Measurements from ENCODE around the gene RBM6.
A peak's percentile ranks its signal among the peaks of the same experiment; 100 is the strongest.
"Not testable (repeated sequence)": the region's sequence is repeated elsewhere in the genome, so short reads cannot be mapped to it uniquely, and the experiment has no call there.

Gene RBM6

DNA sequence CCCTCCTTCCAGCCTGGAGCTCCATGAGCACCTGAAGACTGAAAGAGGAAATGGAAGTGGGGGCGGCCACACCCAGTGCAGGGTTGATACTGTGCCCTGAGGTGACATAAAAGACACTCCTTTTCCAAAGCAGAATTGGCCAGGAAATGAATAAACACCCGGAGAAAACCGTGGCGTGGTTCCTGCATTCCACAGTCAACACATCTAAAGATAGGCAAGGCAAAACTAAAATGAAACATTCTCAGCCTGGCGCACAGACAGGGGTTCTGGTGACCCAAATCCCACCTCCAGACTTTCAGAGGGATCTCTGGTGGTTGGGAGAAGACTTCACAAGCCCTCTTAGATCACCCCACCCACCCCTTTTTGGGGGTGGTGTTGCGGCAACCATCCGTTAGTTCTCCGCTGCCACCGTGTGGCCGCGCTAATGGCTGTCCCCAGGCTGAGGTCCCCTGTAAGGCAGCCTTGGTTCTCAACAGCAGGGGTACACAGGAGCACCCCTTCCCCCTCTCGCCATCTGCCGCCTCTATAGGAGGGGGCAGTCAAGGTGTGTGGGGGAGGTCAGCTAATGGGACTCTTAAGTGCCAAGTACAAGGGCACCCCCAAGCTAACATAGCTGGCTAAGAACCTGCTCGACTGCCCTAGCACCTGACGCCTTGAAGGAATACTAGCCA is 33.7 kb upstream of the RBM6 start:
- Mint-ChIP-seq H3K36me3 (peaks cover 6% of the 10 kb centered on the region), H3K27ac (peak overlapping the region; percentile 92), H3K4me1 (peaks cover 44% of the 10 kb centered on the region), H3K27me3 (no peaks in the 10 kb centered on the region), H3K9me3 (no peaks in the 10 kb centered on the region), H3K4me3 (peak overlapping the region; percentile 14)
- CTCF ChIA-PET = interaction anchor here (0.8 to 2.3 kb wide), 12 partner anchors 10 to 366 kb away, joined by 3 to 9 read pairs (median 4); partner anchors contain the start of genes AMIGO3, INKA1 and IP6K1
- DNase-seq = peak; percentile 72

DNA sequence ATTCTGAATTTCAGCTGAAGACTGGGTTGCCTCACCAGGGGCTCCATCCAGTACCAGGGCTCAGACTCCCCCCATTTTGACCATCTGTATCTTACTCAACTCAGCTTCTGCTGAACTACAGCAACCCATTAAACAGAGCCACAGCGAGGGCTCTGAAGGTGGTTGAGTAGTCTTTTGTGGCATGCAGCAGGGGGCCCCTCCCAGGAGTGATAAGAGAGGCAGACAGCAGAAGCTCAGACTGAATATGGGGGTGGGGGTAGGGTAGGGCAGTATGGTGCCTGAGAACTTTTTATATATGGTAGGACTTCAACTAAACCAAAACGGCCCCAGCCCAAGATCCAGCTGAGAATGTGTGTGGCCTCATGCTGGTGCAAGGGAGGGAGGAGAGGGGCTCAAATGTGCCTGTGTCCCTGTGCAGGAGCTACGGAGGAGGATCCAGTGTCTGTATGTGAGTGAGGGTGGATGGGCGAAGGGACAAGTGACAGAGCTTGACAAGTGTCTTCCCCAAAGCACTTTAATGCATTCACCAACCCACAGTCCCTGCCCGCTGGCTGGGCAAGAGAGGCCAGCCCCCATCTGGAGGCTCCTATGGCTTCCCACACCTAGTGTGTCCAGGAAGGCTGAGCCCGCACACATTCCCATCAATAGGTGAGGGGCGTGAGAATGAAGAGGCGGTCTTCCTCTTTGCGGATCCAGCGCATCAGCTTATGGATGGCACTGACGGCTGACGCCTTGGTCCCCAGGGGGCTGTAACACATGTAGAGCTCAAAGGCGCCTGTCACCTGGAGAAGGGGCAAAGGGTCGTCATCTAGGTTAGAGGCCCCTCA is 31.4 kb upstream of the RBM6 start:
- H3K27ac Mint-ChIP-seq = no peak overlapping the region
- H3K4me1 Mint-ChIP-seq = peaks cover 35% of the 10 kb centered on the region
- H3K27me3 Mint-ChIP-seq = no peaks in the 10 kb centered on the region
- no peak overlapping the region for H3K4me3 Mint-ChIP-seq
- peaks cover 9% of the 10 kb centered on the region for H3K36me3 Mint-ChIP-seq
- H3K9me3 Mint-ChIP-seq = no peaks in the 10 kb centered on the region
- DNase-seq = no peak
- CTCF ChIA-PET = interaction anchor here (0.9 to 1.6 kb wide), 4 partner anchors 8 to 105 kb away, joined by 3 to 8 read pairs (median 4); no protein-coding TSS in a partner anchor

DNA sequence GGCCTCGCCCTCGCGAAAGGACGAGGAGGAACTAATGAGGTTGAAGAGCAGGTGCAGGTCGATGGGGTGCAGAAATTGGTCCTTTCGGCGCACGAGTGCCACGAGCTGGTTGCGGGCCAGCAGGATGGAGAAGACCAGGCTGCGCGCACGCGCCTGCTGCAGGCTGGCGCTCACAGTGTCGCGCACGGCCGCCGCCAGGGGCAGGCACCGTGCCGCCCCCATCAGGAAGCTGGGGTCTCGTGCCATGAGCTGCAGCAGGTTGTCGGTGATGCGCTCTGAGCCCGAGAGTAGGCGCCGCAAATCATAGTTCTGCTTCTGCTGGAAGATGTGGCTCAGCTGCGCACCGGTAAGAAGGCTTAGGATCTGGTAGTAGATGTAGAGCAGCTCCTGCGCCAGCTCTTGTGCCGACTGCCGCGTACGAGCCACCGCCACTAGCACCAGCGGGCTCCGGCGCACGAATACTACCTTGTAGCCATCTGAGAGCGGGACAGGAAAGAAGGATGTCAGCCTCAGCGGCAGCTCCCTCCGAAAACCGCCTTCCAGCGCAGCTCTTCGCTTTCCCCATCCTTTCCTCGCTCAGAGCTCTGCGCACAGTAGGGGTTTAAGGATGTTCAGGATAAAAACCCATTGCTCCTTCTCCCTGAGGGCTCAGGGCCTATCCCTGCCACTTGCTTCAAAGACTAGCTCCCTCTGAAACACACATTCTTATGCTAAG is 29.4 kb upstream of the RBM6 start:
- Mint-ChIP-seq H3K27me3 (no peaks in the 10 kb centered on the region), H3K9me3 (no peaks in the 10 kb centered on the region), H3K27ac (no peak overlapping the region), H3K4me1 (peaks cover 17% of the 10 kb centered on the region), H3K36me3 (peaks cover 7% of the 10 kb centered on the region), H3K4me3 (no peak overlapping the region)
- CTCF ChIA-PET = interaction anchor here (0.9 to 1.0 kb wide), 2 partner anchors 70 to 109 kb away, joined by 3 read pairs; no protein-coding TSS in a partner anchor
- DNase-seq = no peak

DNA sequence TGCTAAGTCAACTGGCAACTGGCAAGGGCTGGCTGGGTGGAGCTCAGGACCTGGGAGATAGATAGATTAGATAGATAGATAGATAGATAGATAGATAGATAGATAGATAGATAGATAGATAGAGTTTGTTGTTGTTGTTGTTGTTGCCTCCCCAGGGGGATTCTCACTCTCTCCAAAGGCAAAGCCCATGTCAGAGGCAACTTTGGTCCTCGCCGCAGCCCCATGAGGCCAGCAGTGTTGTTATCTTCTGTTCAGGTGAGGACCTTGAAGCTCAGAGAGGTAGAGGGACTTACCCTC is 28.9 kb upstream of the RBM6 start:
- H3K36me3 Mint-ChIP-seq = peaks cover 7% of the 10 kb centered on the region
- CTCF ChIA-PET = interaction anchor here (1.0 kb wide), 1 partner anchor 110 kb away, joined by 3 read pairs; no protein-coding TSS in a partner anchor

DNA sequence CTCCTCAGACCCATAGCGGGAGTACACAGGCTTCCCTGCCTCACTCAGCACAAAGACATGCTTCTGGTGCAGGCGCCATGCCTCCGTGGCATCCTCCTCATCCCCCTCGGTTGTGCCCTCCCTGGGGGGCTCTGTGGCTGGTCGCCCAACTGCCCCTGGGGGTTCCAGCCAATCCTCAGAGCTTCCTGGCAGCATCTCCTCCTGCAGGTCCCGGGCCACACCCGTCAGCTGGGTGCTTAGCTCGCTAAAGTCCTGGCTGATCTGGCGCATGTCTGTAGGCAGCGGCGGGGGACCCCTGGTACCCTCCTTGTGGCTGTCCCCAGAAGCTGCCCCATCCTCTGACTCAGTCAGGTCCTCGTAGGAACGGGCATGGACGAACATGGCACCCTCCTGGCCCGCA is 28.3 kb upstream of the RBM6 start:
- no peak for DNase-seq
- CTCF ChIA-PET = interaction anchor here (1.0 kb wide), 1 partner anchor 110 kb away, joined by 3 read pairs; no protein-coding TSS in a partner anchor
- Mint-ChIP-seq H3K36me3 (peaks cover 8% of the 10 kb centered on the region), H3K4me1 (peaks cover 7% of the 10 kb centered on the region), H3K27ac (no peak overlapping the region), H3K9me3 (no peaks in the 10 kb centered on the region), H3K4me3 (no peak overlapping the region), H3K27me3 (no peaks in the 10 kb centered on the region)

More for the DNA sequence above, 28.9 kb upstream of the RBM6 start:
- H3K9me3 Mint-ChIP-seq = no peaks in the 10 kb centered on the region
- H3K27ac Mint-ChIP-seq = no peak overlapping the region
- H3K4me3 Mint-ChIP-seq = no peak overlapping the region
- H3K27me3 Mint-ChIP-seq = no peaks in the 10 kb centered on the region
- no peak for DNase-seq
- H3K4me1 Mint-ChIP-seq = peaks cover 12% of the 10 kb centered on the region

DNA sequence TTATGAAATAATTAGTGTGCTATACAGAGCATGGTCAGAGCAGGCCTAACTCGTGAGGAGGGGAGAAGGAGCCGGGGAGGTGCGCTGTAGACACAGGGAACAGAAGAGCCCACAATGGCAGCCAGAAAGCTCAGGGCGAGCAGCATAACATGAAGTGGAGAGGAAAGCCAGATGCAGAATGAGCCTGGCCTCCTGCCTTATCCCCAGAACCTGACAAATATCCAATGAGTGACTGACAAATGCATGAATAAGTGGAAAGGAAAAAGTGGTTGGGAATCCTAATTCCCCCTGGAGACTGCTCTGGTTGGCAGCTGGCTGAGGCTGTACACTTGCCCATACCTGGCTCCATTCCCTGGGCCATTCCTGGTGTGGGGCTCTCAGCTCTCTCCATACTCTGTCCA is 27.1 kb upstream of the RBM6 start:
- no peak for DNase-seq
- CTCF ChIA-PET = interaction anchor here (0.5 to 1.5 kb wide), 2 partner anchors 74 to 134 kb away, joined by 3 to 6 read pairs; no protein-coding TSS in a partner anchor
- no peak overlapping the region for H3K4me3 Mint-ChIP-seq
- no peak overlapping the region for H3K27ac Mint-ChIP-seq
- H3K27me3 Mint-ChIP-seq = no peaks in the 10 kb centered on the region
- no peaks in the 10 kb centered on the region for H3K9me3 Mint-ChIP-seq
- peaks cover 13% of the 10 kb centered on the region for H3K36me3 Mint-ChIP-seq
- H3K4me1 Mint-ChIP-seq = no peaks in the 10 kb centered on the region

DNA sequence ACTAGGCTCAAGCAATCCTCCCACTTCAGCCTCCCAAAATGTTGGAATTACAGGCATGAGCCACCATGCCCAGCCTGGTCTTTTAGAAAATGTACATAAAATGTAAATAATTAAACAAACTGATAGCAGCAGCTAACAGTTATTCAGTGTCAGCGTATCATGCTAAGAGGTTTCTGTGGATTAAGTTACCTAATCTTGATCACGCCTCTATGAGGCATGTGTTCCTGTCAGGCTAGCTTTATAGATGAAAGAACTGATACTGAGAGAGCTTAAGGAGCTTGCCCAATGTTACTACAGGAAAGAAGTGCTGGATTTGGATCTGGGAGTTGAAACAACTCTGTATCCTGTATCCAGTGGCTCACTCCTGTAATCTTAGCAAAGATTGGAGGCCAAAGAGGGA is 25.0 kb upstream of the RBM6 start:
- Mint-ChIP-seq H3K27me3 (no peaks in the 10 kb centered on the region), H3K9me3 (no peaks in the 10 kb centered on the region), H3K27ac (no peak overlapping the region), H3K36me3 (peaks cover 13% of the 10 kb centered on the region), H3K4me3 (no peak overlapping the region), H3K4me1 (peaks cover 5% of the 10 kb centered on the region)
- CTCF ChIA-PET = interaction anchor here (0.7 kb wide), 1 partner anchor 243 kb away, joined by 4 read pairs; no protein-coding TSS in a partner anchor
- no peak for DNase-seq

GRCh38 chr3:49916686-49917085 is 23.3 kb upstream of the RBM6 start:
- CTCF ChIA-PET = interaction anchor here (2.0 kb wide), 1 partner anchor 9 kb away, joined by 5 read pairs; no protein-coding TSS in a partner anchor
- Mint-ChIP-seq H3K9me3 (no peaks in the 10 kb centered on the region), H3K36me3 (peaks cover 12% of the 10 kb centered on the region), H3K27ac (no peak overlapping the region), H3K4me1 (peaks cover 5% of the 10 kb centered on the region), H3K4me3 (no peak overlapping the region), H3K27me3 (no peaks in the 10 kb centered on the region)
- DNase-seq = no peak

DNA sequence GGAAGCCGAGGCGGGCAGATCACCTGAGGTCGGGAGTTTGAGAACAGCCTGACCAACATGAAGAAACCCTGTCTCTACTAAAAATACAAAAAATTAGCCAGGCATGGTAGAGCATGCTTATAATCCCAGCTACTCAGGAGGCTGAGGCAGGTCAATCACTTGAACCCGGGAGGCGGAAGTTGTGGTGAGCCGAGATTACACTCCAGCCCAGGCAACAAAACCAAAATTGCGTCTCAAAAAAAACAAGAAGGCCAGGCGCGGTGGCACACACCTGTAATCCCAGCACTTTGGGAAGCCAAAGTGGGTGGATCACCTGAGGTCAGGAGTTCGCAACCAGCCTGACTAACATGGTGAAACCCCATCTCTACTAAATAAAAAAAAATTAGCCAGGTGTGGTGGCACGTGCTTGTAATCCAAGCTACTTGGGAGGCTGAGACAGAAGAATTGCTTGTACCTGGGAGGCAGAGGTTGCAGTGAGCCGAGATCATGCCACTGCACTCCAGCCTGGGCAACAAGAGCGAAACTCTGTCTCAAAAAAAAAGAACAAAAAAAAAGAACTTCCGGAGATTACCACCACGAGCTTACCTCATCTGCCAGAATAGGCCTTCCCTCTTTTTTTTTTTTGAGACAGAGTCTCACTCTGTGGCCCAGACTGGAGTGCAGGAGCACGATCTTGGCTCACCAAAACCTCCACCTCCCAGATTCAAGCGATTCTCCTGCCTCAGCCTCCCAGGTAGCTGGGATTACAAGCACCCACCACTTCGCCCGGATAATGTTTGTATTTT is 22.0 kb upstream of the RBM6 start:
- not testable (repeated sequence) for H3K4me1 Mint-ChIP-seq, DNase-seq, H3K9me3 Mint-ChIP-seq, H3K4me3 Mint-ChIP-seq, H3K36me3 Mint-ChIP-seq, H3K27me3 Mint-ChIP-seq
- CTCF ChIA-PET = interaction anchor here (2.0 kb wide), 1 partner anchor 10 kb away, joined by 5 read pairs; no protein-coding TSS in a partner anchor
- peak overlapping the region; percentile 73 for H3K27ac Mint-ChIP-seq

DNA sequence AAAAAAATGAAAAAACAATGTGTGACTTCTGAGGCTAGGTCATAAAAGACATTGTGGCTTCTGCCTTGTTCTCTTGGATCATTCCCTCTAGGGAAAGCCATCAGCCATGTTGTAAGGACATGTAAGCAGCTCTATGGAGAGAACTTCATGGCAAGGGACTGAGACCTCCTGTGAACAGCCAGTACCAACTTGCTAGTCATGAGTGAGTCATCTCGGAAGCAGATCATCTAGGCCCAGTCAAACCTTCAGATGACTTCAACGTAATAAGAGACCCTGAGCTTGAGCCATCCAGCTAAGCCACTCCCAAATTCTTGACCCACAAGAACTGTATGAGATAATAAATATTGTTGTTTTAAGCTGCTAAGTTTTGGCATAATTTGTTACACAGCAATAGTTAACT is 15.3 kb upstream of the RBM6 start:
- Mint-ChIP-seq H3K9me3 (no peaks in the 10 kb centered on the region), H3K4me3 (no peak overlapping the region), H3K4me1 (peaks cover 14% of the 10 kb centered on the region), H3K27ac (no peak overlapping the region), H3K36me3 (peaks cover 5% of the 10 kb centered on the region), H3K27me3 (no peaks in the 10 kb centered on the region)
- CTCF ChIA-PET = interaction anchor here (1.1 kb wide), 1 partner anchor 16 kb away, joined by 3 read pairs; no protein-coding TSS in a partner anchor
- DNase-seq = no peak

GRCh38 chr3:49925485-49925884 is 14.5 kb upstream of the RBM6 start:
- H3K9me3 Mint-ChIP-seq = no peaks in the 10 kb centered on the region
- CTCF ChIA-PET = no interaction called here
- no peak overlapping the region for H3K27ac Mint-ChIP-seq
- peaks cover 20% of the 10 kb centered on the region for H3K4me1 Mint-ChIP-seq
- H3K27me3 Mint-ChIP-seq = no peaks in the 10 kb centered on the region
- H3K36me3 Mint-ChIP-seq = peaks cover 2% of the 10 kb centered on the region
- no peak overlapping the region for H3K4me3 Mint-ChIP-seq
- DNase-seq = no peak

DNA sequence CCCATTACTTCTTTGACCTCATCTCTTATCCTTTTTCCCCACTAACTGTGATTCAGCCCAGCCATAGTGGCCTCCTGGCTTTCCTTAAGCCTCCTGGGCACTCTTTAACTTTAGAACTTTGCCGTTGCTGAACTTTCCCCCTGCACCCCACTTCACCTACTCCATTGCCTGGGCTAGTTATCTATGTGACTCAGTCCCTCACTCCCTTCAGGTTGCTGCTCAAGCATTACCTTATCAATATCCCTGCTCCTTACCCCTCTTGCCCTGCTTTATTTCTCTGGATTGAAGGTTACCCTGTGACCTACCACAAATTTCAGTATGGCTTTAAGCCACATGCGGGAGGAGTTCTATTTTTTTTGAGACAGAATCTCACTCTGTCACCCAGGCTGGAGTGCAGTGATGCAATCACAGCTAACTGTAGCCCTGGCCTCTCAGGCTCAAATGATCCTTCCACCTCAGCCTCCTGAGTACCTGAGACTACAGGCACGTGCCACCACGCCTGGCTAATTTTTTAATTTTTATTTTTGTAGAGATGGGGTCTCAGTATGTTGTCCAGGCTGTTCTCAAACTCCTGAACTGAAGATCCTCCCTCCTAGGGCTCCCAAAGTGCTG is 13.7 kb upstream of the RBM6 start:
- Mint-ChIP-seq H3K9me3 (no peaks in the 10 kb centered on the region), H3K4me1 (peaks cover 23% of the 10 kb centered on the region), H3K27ac (no peak overlapping the region), H3K4me3 (no peak overlapping the region), H3K27me3 (no peaks in the 10 kb centered on the region), H3K36me3 (peaks cover 2% of the 10 kb centered on the region)
- DNase-seq = no peak
- CTCF ChIA-PET = no interaction called here

DNA sequence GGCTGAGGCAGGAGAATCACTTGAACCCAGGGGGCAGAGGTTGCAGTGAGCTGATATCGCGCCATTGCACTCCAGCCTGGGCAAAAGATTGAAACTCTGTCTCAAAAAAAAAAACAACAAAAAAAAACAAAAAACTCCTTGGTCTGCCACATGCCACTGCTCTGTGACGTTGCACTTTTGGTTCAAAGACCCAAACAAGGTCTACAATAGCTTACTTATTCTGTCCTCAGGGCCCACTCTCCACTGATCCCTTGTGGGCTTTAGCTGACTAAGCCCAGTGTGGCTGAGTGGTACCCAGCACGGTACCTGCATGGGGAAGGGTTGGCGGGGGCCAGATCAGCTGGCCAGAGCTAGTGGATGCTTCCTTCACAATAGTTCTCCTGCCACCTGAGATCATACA is 12.2 kb upstream of the RBM6 start:
- H3K36me3 Mint-ChIP-seq = peaks cover 2% of the 10 kb centered on the region
- CTCF ChIA-PET = no interaction called here
- no peak overlapping the region for H3K27ac Mint-ChIP-seq
- no peak for DNase-seq
- H3K27me3 Mint-ChIP-seq = no peaks in the 10 kb centered on the region
- H3K9me3 Mint-ChIP-seq = no peaks in the 10 kb centered on the region
- peaks cover 24% of the 10 kb centered on the region for H3K4me1 Mint-ChIP-seq
- H3K4me3 Mint-ChIP-seq = no peak overlapping the region
